Osteocyte (in vitro differentiated cells): ENCODE data around the gene UBE2U. TPM values are rescaled to one million over a fixed set of nuclear protein-coding genes. Genes with fewer than 3 reads are reported as not detected.

Experiments used
- DNase-seq: peaks from one replicate; pipeline ENCODE4 v3.0.0; 2021; ENCODE audit warnings: mixed read lengths; ENCODE audit not compliant: unreplicated experiment; ENCODE audit errors: extremely low spot score
- H3K27ac Mint-ChIP-seq: one replicate; pipeline ENCODE4 v1.8.0; 2021; ENCODE audit warnings: mild to moderate bottlenecking, mixed read lengths; ENCODE audit not compliant: unreplicated experiment
- H3K27me3 Mint-ChIP-seq: one replicate; pipeline ENCODE4 v1.8.0; 2021; ENCODE audit warnings: mixed read lengths; ENCODE audit not compliant: unreplicated experiment
- H3K36me3 Mint-ChIP-seq: one replicate; pipeline ENCODE4 v1.8.0; 2021; ENCODE audit warnings: mixed read lengths; ENCODE audit not compliant: unreplicated experiment
- H3K4me1 Mint-ChIP-seq: one replicate; pipeline ENCODE4 v1.8.0; 2021; ENCODE audit warnings: mixed read lengths; ENCODE audit not compliant: unreplicated experiment
- H3K4me3 Mint-ChIP-seq: one replicate; pipeline ENCODE4 v1.8.0; 2021; ENCODE audit warnings: mild to moderate bottlenecking, moderate library complexity, mixed read lengths; ENCODE audit not compliant: unreplicated experiment
- H3K9me3 Mint-ChIP-seq: one replicate; pipeline ENCODE4 v1.8.0; 2021; ENCODE audit warnings: mixed read lengths; ENCODE audit not compliant: unreplicated experiment
- total RNA-seq: library from RNA; stranded (reverse); gene quantifications from 2 replicates; pipeline ENCODE4 v1.2.1, GENCODE V29; 2021
- TF ChIP-seq, protein P1 (sequence below): fragments of 200-600 bp; sonication (generic); IDR thresholded peaks from 2 replicates; pipeline ENCODE4 v1.5.0; 2021; ENCODE audit warnings: antibody characterized with exemption, mild to moderate bottlenecking, moderate library complexity

UBE2U gene
- total RNA-seq, 1 donor from 2014 or later = not detected

DNA sequence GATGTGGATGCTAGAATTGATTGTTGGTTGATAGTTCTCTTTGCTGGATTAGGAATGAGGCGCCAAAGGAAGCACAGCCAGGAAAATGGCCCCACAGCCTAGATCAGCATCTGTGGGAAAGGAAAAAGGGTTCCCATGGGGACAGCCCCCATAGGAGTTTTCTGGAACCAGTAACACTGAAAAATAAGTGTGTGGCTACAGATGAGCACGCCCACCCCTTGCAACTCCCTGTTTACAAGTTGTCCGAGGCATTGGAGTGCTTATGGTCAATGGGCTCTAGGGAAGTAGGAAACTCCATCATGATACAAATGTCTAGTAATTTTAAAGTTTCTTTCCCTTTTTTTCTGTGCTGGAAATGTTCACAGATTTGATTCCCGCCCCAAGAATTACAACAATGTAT, 23.8 kb upstream of the UBE2U start:
- TF ChIP-seq, protein P1, sequence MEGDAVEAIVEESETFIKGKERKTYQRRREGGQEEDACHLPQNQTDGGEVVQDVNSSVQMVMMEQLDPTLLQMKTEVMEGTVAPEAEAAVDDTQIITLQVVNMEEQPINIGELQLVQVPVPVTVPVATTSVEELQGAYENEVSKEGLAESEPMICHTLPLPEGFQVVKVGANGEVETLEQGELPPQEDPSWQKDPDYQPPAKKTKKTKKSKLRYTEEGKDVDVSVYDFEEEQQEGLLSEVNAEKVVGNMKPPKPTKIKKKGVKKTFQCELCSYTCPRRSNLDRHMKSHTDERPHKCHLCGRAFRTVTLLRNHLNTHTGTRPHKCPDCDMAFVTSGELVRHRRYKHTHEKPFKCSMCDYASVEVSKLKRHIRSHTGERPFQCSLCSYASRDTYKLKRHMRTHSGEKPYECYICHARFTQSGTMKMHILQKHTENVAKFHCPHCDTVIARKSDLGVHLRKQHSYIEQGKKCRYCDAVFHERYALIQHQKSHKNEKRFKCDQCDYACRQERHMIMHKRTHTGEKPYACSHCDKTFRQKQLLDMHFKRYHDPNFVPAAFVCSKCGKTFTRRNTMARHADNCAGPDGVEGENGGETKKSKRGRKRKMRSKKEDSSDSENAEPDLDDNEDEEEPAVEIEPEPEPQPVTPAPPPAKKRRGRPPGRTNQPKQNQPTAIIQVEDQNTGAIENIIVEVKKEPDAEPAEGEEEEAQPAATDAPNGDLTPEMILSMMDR = no peak
- Mint-ChIP-seq H3K9me3 (no peaks in the 10 kb centered on the region), H3K27ac (no peak overlapping the region), H3K36me3 (peaks cover 25% of the 10 kb centered on the region), H3K27me3 (no peaks in the 10 kb centered on the region), H3K4me3 (no peak overlapping the region), H3K4me1 (no peaks in the 10 kb centered on the region)
- DNase-seq = no peak

DNA sequence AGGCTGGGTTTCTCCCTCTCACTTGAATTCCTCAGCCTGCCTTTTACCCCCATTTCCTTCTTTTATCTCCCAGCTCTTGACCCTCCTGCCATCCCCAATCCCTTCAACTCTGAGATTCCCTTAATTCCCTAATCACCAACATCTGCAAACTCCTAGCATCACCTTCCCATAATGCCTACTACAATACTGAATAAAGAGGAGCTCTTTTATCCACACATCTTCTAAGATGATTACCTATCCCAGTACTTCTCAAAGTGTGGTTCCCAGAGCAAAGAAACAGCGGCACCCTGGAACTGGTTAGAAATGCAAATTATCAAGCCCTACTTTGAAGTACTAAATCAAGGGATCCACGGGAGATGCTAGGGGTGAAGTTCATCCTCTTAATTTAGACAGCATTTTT, 21.2 kb upstream of the UBE2U start:
- Mint-ChIP-seq H3K4me1 (no peaks in the 10 kb centered on the region), H3K4me3 (no peak overlapping the region), H3K27ac (no peak overlapping the region), H3K27me3 (no peaks in the 10 kb centered on the region), H3K9me3 (no peaks in the 10 kb centered on the region), H3K36me3 (peaks cover 19% of the 10 kb centered on the region)
- no peak for DNase-seq
- TF ChIP-seq, protein P1 = no peak

DNA sequence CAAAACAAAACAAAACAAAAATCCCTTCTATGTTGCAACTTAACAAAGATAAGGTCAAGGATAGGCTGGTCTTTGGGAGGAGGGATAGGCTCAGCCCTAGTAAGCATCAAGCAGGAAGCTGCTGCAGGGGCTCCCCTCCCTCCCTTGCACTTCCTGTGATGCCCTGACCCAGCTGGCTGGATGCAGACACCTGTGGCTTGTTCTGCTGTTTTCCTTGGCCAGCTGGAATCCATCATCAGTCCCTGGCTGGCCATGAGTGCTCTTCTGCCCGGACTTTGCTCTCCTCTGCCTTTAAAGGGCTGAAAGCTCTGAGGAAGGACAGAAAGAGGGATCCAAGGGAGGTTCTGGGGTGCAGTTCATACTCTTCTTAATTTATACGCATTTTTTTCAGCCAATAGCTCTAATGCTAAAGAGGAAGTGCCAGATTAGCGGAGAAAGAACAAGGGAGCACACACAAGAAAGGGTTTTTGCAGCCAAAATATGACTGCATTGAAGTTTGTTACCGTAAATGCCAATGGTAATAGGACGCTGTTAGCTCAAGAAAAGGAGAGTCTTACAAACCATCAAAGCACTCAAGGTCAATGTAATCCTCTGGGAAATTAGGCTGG, 19.9 kb upstream of the UBE2U start:
- TF ChIP-seq, protein P1 = no peak
- no peak overlapping the region for H3K27ac Mint-ChIP-seq
- H3K4me1 Mint-ChIP-seq = no peaks in the 10 kb centered on the region
- no peaks in the 10 kb centered on the region for H3K9me3 Mint-ChIP-seq
- peaks cover 7% of the 10 kb centered on the region for H3K36me3 Mint-ChIP-seq
- DNase-seq = no peak
- H3K4me3 Mint-ChIP-seq = no peak overlapping the region
- no peaks in the 10 kb centered on the region for H3K27me3 Mint-ChIP-seq

DNA sequence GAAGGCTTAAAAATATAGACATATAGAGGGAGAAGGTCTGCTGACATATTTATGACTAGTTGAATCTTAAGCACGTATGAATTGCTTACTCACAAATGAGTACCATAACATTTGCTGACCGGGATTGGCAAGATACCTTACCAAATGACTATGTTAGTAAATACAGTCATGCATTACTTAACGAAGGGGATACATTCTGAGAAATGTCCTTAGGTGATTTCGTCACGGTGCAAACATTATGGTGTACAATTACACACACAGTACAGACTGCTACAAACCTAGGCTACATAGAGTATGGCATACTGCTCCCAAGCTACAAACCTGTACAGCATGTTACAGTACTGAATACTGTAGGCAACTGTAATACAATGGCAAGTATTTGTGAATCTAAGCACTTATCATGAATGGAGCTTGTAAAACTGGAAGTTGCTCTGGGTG, 19.4 kb upstream of the UBE2U start:
- H3K27me3 Mint-ChIP-seq = no peaks in the 10 kb centered on the region
- peaks cover 3% of the 10 kb centered on the region for H3K36me3 Mint-ChIP-seq
- H3K9me3 Mint-ChIP-seq = no peaks in the 10 kb centered on the region
- no peaks in the 10 kb centered on the region for H3K4me1 Mint-ChIP-seq
- no peak for DNase-seq
- TF ChIP-seq, protein P1 = no peak
- H3K4me3 Mint-ChIP-seq = no peak overlapping the region
- no peak overlapping the region for H3K27ac Mint-ChIP-seq

DNA sequence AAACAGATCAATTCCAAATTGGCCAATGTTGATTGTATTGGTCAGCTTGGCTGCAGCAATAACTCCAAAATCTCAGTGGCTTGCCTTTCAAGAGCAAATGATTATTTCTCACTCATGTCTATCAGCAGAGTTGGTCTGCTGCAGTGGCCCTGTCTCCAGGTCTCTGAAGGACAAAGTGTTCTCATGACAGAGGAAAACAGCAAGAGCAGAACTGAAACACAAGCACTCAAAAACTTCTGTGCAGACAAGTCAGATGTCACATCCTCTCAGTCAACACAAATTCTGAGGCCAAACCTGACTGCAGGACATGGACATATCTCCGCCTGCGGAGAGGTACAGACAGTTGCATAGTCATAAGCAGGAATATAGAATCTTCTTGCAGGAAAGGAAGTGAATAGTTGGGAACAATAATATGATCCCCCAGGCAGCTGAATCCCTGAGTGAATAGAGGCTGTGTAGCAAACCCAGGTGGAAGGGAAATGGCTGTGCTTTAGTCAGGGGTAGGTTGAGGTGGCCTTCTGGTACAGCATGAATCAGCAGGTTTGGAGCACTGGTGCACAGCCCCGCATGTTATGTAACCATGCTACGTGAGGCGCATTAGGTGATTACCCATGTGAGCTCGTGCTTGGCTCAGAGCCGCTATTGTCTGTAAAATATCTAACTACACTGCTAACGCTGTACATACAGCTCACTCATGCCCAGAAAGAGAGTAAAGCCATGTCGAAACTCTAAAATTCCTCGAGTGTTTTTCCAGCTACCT, 17.1 kb upstream of the UBE2U start:
- no peaks in the 10 kb centered on the region for H3K9me3 Mint-ChIP-seq
- H3K27me3 Mint-ChIP-seq = no peaks in the 10 kb centered on the region
- no peak overlapping the region for H3K4me3 Mint-ChIP-seq
- TF ChIP-seq, protein P1 = no peak
- H3K27ac Mint-ChIP-seq = no peak overlapping the region
- no peaks in the 10 kb centered on the region for H3K36me3 Mint-ChIP-seq
- no peak for DNase-seq
- H3K4me1 Mint-ChIP-seq = no peaks in the 10 kb centered on the region
